GM23338 (cell line): ENCODE results near the gene CKB. TPM values are rescaled to one million over a fixed set of nuclear protein-coding genes. Genes with fewer than 3 reads are reported as not detected.

ENCODE experiments used
- ATAC-seq: fragments of 200-7000 bp; cut with Tn5 transposase; 3 replicates; pipeline ENCODE4 v1.9.1; 2020
- DNase-seq: peaks from one replicate; pipeline ENCODE4 v3.0.0-alpha.2; 2015; ENCODE audit warnings: low spot score
- H2AFZ ChIP-seq: fragments of 200-600 bp; sonication (generic); 2 replicates; pipeline ENCODE4 v1.8.0; 2016; ENCODE audit warnings: antibody characterized with exemption, mild to moderate bottlenecking, moderate library complexity
- H3F3A ChIP-seq: fragments of 200-600 bp; sonication (generic); replicated peaks from 2 replicates; pipeline ENCODE4 v1.8.0; 2017; ENCODE audit warnings: antibody characterized with exemption, mixed run types, low read depth
- H3K27ac ChIP-seq: fragments of 200-600 bp; sonication (generic); 2 replicates; pipeline ENCODE4 v1.6.1; 2016; ENCODE audit warnings: low read depth
- H3K27me3 ChIP-seq: fragments of 200-600 bp; sonication (generic); 2 replicates; pipeline ENCODE4 v1.8.0; 2016; ENCODE audit warnings: mild to moderate bottlenecking, mixed run types, moderate library complexity; ENCODE audit not compliant: insufficient read depth
- H3K36me3 ChIP-seq: fragments of 200-600 bp; sonication (generic); 2 replicates; pipeline ENCODE4 v1.8.0; 2016; ENCODE audit warnings: mild to moderate bottlenecking; ENCODE audit not compliant: insufficient read depth
- H3K4me1 ChIP-seq: fragments of 200-600 bp; sonication (generic); 2 replicates; pipeline ENCODE4 v1.8.0; 2016; ENCODE audit warnings: mild to moderate bottlenecking, moderate library complexity; ENCODE audit not compliant: insufficient read depth
- H3K4me2 ChIP-seq: fragments of 200-600 bp; sonication (generic); 2 replicates; pipeline ENCODE4 v1.7.1; 2017; ENCODE audit warnings: mixed run types
- H3K4me3 ChIP-seq: fragments of 200-600 bp; sonication (generic); 2 replicates; pipeline ENCODE4 v1.6.1; 2016; ENCODE audit warnings: mixed run types
- H3K79me2 ChIP-seq: fragments of 200-600 bp; sonication (generic); replicated peaks from 2 replicates; pipeline ENCODE4 v1.8.0; 2017; ENCODE audit warnings: mild to moderate bottlenecking; ENCODE audit not compliant: insufficient read depth
- H3K9me2 ChIP-seq: fragments of 200-600 bp; sonication (generic); 2 replicates; pipeline ENCODE4 v1.8.0; 2017; ENCODE audit not compliant: insufficient read depth
- H4K20me1 ChIP-seq: fragments of 200-600 bp; sonication (generic); replicated peaks from 2 replicates; pipeline ENCODE4 v1.8.0; 2017; ENCODE audit warnings: mild to moderate bottlenecking; ENCODE audit not compliant: insufficient read depth
- H3K27ac Mint-ChIP-seq: 2 replicates; pipeline ENCODE4 v1.8.0; 2020; ENCODE audit warnings: inconsistent platforms, mild to moderate bottlenecking, moderate library complexity, mixed read lengths
- H3K27me3 Mint-ChIP-seq: 3 replicates; pipeline ENCODE4 v1.8.0; 2022; ENCODE audit warnings: low read depth, mild to moderate bottlenecking, moderate library complexity, mixed read lengths, inconsistent platforms; ENCODE audit not compliant: insufficient read depth, poor library complexity
- H3K36me3 Mint-ChIP-seq: 3 replicates; pipeline ENCODE4 v1.8.0; 2021; ENCODE audit warnings: low read depth, mild to moderate bottlenecking, inconsistent platforms, moderate library complexity, mixed read lengths
- H3K4me1 Mint-ChIP-seq: 3 replicates; pipeline ENCODE4 v1.8.0; 2020; ENCODE audit warnings: mild to moderate bottlenecking, inconsistent platforms, mixed read lengths
- H3K4me3 Mint-ChIP-seq: 3 replicates; pipeline ENCODE4 v1.8.0; 2021; ENCODE audit warnings: moderate library complexity, mild to moderate bottlenecking, inconsistent platforms, mixed read lengths
- H3K9me3 Mint-ChIP-seq: 3 replicates; pipeline ENCODE4 v1.8.0; 2020; ENCODE audit warnings: moderate library complexity, mild to moderate bottlenecking, inconsistent platforms, mixed read lengths
- EZH2 ChIP-seq: fragments of 200-600 bp; sonication (generic); IDR thresholded peaks from one replicate; pipeline ENCODE4 v1.8.0; 2017; ENCODE audit warnings: antibody characterized with exemption, mild to moderate bottlenecking, low read depth; ENCODE audit not compliant: unreplicated experiment
- JUNB ChIP-seq: IDR thresholded peaks from one replicate; pipeline ENCODE4 v1.6.1; 2016; ENCODE audit warnings: antibody characterized with exemption; ENCODE audit not compliant: unreplicated experiment
- POLR2AphosphoS5 ChIP-seq: IDR thresholded peaks from 2 replicates; pipeline ENCODE4 v1.6.1; 2016; ENCODE audit warnings: antibody characterized with exemption, low read depth
- REST ChIP-seq: IDR thresholded peaks from one replicate; pipeline ENCODE4 v1.6.1; 2018; ENCODE audit warnings: antibody characterized with exemption; ENCODE audit not compliant: unreplicated experiment
- STAT1 ChIP-seq: IDR thresholded peaks from one replicate; pipeline ENCODE4 v1.6.1; 2016; ENCODE audit warnings: antibody characterized with exemption; ENCODE audit not compliant: unreplicated experiment
- polyA plus RNA-seq: library from polyadenylated mRNA; unstranded; fragments of >200 nt; fragmentation: Nextera tagmentation; extraction: Ambion mirVana; gene quantifications from 2 replicates; pipeline ENCODE4 v1.2.1, GENCODE V29; 2016
- total RNA-seq: library from RNA; depleted of rRNA; stranded (reverse); fragments of >200 nt; shearing (Covaris generic); gene quantifications from 2 replicates; pipeline ENCODE4 v1.2.3, GENCODE V29; 2014
- TF ChIP-seq, protein P1 (sequence below): IDR thresholded peaks from 2 replicates; pipeline ENCODE4 v1.6.1; 2016; ENCODE audit warnings: antibody characterized with exemption
- TF ChIP-seq, protein P2 (sequence below), 2 experiments: fragments of 200-600 bp in 1 of 2; sonication (generic) in 1 of 2; conservative IDR thresholded peaks; 2 replicates each; pipeline versions ENCODE4 v1.5.1 to v1.6.1; 2016 to 2017; ENCODE audit warnings: antibody characterized with exemption in 2 of 2, low read depth in 2 of 2, mild to moderate bottlenecking in 2 of 2, moderate library complexity in 1 of 2

Gene CKB
- total and polyA plus RNA-seq, 2 experiments from 2014 or later = 604 to 852 TPM

- Histone ChIP-seq H2AFZ (peak within 1 kb of the TSS; percentile 74), H3K4me1 (peaks cover 16% of the 10 kb centered on the region), H3F3A (peaks cover 32% of the 10 kb centered on the region), H3K27me3 (no peaks in the 10 kb centered on the region), H3K27ac (peak within 1 kb of the TSS; percentile 91), H4K20me1 (peaks cover 34% of the 10 kb centered on the region), H3K79me2 (peaks cover 92% of the 10 kb centered on the region), H3K9me2 (no peaks in the 10 kb centered on the region), H3K4me2 (peak within 1 kb of the TSS; percentile 99), H3K4me3 (peak within 1 kb of the TSS; percentile 100), H3K36me3 (peaks cover 15% of the 10 kb centered on the region; the same call in 1 of the 2 replicates)
- Mint-ChIP-seq H3K4me1 (peaks cover 27% of the 10 kb centered on the region), H3K36me3 (peaks cover 37% of the 10 kb centered on the region), H3K9me3 (no peaks in the 10 kb centered on the region; the same call in 2 of the 3 replicates), H3K27ac (peak within 1 kb of the TSS; percentile 95), H3K4me3 (peak within 1 kb of the TSS; percentile 90), H3K27me3 (peaks cover 7% of the 10 kb centered on the region)
- ATAC-seq = peak; percentile 71
- TF ChIP-seq, protein P1, sequence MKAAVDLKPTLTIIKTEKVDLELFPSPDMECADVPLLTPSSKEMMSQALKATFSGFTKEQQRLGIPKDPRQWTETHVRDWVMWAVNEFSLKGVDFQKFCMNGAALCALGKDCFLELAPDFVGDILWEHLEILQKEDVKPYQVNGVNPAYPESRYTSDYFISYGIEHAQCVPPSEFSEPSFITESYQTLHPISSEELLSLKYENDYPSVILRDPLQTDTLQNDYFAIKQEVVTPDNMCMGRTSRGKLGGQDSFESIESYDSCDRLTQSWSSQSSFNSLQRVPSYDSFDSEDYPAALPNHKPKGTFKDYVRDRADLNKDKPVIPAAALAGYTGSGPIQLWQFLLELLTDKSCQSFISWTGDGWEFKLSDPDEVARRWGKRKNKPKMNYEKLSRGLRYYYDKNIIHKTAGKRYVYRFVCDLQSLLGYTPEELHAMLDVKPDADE = peak; percentile 67
- peak; percentile 58 for TF ChIP-seq POLR2AphosphoS5
- no peak for TF ChIP-seq STAT1
- TF ChIP-seq, protein P2, sequence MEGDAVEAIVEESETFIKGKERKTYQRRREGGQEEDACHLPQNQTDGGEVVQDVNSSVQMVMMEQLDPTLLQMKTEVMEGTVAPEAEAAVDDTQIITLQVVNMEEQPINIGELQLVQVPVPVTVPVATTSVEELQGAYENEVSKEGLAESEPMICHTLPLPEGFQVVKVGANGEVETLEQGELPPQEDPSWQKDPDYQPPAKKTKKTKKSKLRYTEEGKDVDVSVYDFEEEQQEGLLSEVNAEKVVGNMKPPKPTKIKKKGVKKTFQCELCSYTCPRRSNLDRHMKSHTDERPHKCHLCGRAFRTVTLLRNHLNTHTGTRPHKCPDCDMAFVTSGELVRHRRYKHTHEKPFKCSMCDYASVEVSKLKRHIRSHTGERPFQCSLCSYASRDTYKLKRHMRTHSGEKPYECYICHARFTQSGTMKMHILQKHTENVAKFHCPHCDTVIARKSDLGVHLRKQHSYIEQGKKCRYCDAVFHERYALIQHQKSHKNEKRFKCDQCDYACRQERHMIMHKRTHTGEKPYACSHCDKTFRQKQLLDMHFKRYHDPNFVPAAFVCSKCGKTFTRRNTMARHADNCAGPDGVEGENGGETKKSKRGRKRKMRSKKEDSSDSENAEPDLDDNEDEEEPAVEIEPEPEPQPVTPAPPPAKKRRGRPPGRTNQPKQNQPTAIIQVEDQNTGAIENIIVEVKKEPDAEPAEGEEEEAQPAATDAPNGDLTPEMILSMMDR (conservative IDR thresholded peaks at IDR 0.05; ENCODE audit: low read depth in 2 of 2) = no peak
- no peak for TF ChIP-seq REST
- no peak for TF ChIP-seq JUNB
- TF ChIP-seq EZH2 = no peak
- peak; percentile 94 for DNase-seq
These were observed 40.0 kb upstream of the CKB start, which contains the start of the genes BAG5 and COA8 for GRCh38 chr14:103562429-103563225. Gene BAG5, minus strand, starts transcription at chr14:103562657. Its CDS starts 1,493 bp downstream, at chr14:103561164. Gene COA8, plus strand, starts transcription at chr14:103562960. Its CDS starts 42 bp downstream, at chr14:103563002.
